Femur (tissue), 1 donor: ENCODE measurements around the gene KCNC1.

Experiments
- DNase-seq: peaks from one replicate; pipeline ENCODE4 v3.0.0-alpha.2; 2017

KCNC1 gene

DNA sequence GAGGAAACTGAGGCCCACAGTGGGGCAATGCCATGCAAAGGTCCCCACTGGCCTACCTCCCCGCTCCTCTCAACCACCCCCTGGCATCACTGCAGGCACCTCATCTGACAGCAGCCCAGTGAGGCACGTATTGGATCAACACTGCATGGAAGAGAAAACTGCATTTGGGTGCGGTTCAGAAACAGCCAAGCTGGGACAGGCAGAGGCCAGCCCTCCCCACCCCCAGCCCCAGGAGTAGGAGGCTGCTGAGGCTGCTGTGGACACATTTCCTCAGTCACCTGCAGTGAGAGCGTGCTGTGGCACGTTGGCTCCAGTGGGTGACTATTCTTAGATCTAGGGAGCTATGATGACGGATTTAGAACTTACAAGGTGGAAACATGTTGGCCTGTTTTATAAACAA, 63.7 kb downstream of the KCNC1 start:
- no peak for DNase-seq

DNA sequence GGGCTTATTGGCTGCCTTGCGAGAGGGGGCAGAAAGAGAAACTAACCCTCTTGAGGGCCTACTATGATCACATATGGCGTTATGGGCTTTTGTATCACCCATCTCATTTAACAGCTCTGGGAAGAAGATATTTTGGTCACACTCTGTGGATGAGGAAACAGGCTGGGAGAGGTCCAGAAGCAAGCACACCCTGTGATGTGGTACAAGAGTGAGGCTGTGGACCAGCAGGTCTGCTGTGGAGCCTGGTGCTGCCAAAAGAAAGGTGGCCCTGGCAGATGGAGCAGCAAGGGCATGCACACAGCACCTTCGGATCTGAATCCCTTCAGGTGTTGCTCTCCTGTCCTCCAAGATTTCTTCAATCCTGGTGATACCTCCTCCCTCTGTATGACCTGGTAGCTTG, 64.1 kb downstream of the KCNC1 start:
- no peak for DNase-seq

DNA sequence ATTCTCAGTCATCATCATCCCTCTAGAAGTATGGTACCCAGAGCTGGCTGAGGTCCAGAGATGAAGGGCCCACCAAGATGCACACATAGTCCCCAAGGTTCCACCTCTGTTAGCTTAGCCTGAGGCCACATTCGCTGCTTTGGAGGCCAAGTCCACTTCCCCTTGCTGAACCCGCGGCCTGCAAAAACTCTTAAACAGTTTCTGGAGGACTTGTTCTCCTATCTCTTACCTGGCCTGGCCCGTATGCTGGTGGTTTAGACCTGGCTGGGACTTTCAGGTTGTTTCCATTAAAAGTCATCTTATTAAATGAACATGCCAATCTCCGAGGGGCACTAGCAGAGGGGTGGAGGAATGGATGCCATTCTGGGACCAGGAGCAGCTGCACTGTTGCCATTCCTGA, 64.6 kb downstream of the KCNC1 start:
- no peak for DNase-seq

DNA sequence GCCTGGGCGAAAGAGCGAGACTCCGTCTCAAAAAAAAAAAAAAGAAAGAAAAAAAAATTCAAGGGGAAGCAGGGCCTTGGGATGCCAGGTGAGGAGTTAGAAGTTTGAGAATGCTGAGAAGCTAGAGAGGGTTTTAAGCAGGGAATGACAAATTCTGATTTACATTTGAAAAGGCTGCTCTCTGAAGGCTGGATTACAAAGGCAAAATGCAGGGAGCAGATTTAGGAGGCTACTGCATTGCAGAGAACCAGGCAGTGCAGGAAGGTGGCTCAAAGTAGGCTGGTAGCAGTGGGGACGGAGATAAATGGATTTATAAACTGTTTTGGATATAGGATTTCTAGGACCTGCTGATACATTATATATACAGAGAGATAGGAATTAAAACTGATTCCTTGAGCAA, 66.6 kb downstream of the KCNC1 start:
- DNase-seq: no peak

DNA sequence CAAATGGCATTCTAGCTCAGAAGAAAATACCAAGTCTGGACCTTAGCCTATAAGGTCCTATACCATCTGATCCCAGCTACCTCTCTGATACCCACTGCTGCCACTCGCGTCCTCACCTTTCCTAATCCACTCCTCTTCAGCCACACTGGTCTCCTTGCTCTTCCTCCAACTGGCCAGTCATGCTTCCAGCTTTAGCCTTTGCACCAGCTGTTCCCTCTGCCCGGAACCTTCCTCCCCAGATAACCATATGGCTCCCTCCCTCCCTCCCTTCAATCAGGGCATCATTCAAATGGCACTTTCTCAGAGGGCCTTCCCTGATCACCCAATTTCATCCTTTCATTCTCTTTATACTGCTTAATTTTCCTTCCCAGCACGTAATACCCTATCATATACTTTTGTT, 67.9 kb downstream of the KCNC1 start:
- DNase-seq: no peak

DNA sequence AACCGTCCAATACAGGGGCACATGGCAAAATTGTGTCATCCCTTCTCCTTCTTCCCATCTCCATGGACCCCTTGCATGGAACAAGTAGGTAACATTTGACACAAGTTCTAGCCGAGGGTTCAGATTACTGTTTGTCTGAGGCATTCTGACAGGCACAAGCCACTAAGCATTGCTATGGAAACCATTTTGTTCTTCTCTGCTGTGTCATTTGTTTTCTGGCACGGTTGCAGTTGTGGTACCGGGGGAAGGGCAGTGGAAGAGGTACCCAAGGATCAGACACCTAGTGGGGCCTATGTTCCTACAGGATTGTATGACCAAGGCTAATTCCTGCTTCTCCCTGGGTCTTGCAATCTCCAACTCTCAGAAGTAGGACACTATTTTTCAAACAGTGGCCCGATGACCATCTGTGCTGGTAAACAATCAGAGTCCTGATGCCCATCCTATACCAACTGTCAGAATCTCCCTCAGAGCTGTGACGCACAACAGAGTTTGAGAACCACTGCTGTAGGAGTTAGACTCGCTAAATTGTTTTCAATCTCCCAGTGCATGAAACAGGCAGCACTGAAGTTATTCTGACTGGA, 69.3 kb downstream of the KCNC1 start:
- no peak for DNase-seq

DNA sequence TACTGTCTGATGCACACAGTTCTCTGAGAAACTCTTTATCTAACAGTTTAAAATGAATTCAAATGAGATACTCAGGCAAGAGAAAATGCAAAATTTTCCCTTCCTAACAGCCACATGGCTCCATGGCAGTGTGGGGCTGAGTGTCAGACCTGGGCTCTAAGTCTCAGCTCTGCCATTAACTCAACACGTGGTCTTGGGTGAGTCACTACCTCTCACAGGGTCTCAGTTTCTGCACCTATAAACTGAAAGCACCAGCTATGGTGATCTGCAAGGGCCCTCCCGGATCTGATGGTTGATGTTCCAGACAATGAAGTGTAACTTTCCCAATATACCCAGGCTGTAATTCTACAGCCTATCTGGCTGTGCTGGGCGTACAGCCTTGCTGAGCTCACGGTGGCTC, 70.5 kb downstream of the KCNC1 start:
- no peak for DNase-seq

DNA sequence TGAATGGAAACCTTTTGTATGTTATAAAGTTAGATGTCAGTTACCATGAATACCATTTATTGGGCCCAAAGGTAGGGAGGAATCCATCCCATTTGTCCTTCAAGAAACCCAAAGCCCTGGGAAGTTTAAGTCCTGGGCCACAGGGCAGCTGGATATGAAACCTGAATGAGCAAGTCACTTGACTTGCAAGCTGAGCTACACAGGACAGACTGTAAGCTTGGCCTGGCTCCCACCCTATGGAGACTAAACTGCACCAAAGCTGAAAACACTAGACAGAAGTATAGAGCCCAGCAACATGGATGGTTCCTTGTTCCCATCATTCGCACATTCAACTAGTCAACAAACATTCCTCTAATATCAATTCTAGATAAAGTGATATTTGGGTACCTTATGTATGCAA, 71.3 kb downstream of the KCNC1 start:
- no peak for DNase-seq

DNA sequence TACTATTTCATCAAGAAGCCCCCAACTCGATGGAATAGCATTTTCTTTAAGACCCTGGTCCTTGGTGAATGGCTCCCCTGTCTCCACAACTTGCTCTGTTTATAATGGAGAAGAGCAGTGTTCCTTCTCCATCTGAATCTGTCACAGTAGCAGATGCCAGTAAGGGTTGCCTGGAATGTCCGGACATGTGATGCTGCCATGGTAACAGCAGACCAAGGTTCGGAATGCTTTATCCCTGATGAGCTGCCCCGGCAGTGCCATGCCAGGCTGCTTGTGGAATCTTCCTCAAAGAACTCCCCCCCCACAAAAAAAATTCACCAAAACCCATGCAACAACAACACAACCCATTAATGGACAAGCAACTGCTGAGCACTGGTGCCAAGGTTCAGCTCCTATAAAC, 72.5 kb downstream of the KCNC1 start:
- DNase-seq: no peak

DNA sequence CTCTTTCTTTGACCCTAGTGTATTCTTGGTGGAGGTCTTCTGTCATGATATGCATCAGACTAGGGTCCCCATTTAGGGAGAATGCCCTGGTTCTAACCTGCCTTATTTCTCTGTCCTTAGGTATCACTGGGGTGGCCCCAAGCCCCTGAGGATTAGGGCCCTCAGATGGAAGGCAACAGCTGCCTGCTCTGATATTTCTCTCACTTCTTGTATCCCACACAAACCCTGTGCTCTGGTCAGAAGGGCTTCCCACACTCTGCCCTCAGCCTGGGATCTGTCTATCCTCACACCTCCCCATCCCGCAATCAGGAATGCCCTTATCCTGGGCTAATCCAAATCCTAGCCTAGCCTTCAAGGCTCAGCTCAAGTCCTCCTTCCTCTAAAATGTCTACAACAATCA, 75.5 kb downstream of the KCNC1 start:
- DNase-seq: no peak

DNA sequence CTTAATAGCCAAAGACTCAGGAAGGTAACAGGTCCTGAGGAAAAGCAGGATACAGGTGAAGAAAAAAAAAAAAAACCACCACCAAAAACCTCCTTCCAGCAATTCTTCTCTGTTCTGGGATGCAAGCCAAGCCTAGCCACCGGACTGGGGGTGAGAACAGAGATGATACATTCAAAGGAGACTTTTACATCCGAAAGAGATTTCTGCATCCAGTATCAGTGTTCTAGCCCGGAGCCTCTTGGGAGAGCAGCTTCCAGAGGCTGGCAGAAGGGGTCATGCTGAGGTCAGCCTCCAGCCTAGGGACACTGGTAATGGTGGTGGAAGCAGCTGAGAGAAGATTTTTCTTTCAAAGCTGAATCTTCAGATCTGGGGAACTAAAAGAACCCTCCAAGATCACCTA, 76.2 kb downstream of the KCNC1 start:
- DNase-seq: no peak

DNA sequence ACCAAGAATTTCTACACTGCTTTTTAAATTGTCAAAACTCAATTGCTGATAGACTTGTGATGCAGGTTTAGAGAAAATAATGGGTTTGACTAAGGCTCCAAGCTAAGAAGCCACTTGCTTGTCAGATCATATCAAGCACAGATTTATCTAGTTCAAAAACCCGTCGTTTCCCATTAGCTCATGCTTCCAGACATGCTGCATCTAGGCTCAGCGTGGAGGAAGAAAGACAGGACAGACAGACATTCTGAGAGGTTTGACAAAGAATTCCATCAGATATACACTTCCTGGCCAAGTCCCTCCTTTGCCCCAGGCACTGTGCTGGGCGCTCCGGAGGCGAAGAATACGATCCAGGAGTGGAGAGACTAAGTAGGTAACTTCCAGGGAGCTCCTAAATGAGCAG, 76.8 kb downstream of the KCNC1 start:
- DNase-seq: no peak

DNA sequence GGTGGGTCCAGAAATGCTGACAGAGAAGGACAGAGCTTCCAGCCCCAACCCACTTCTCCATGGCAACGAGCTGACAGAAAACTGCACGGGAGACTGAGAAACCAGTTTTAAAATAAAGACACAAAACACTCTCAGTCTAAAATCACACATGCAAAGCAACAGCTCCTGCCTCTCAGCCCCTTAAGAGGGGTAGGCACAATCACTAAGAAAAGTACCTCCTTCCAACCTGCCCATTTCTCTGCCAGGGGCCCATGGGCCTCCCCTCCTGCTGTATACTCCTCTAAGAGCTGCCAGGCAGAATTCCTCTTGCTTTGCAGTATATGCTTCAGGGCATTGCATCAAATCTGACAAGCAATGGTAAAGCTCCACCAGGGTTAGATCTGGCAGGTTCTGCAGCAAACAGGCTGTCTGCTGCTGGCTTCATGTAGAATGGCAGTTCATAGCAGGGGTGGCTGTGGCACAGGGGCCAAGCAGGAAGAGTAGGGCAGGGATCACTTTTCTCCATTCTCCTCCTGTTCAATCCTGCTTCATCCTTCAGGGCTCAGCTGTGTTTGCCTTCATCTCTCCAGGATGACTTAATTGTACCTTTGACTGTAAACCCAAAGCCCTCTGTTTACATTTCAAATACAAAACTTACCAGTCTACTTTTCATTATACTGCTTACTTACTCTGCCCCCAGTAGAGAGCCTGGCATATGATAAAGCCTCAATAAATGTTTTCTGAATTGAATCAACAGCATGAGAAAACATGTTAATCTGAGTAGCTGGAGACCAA, 77.7 kb downstream of the KCNC1 start:
- peak; percentile 50 for DNase-seq

DNA sequence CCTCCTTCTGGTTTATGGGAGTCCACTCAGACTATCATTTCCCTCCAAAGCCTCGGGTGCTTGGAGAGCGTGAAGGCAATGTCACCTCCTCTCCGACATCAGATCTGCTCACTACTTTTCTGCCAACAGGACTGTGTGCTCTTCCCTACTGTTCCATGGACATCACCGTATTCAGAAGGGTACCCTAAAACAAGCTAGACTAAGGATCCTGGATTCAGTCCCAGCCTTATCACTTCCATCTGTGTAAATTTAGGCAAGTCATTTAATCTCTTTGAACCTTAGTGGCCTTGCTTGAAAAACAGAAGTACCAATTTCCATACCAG, 78.2 kb downstream of the KCNC1 start:
- no peak for DNase-seq

DNA sequence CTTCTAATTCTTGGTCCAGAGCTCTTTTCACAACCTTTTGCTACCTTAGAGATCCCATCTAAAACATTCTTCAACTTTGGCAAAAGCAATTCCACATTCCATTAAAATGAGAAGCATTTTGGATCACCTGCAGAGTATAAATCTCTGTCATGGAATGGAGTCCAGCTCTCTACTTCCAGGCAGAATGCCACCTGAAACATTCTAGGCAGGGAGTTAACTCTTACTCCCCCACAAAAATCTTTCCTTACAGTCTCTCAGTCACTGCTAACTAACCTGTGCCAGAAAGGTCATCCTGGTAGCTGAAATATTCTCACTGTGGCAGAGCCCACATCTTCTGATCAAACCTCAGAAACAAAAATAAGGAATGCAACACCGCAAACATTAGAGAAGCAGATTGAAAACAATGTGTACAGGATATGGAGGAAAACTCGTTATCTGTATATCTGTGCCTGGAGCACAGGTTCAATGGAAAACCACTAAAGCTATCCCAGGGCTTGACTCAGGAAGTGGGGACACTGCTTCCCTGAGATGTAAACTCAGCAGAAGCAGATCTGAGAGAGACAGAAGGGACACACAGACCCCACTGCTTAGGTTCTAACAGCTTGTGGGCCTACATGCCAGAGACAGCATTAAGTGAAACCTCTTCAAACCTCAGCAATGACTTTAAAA, 78.9 kb downstream of the KCNC1 start:
- no peak for DNase-seq

DNA sequence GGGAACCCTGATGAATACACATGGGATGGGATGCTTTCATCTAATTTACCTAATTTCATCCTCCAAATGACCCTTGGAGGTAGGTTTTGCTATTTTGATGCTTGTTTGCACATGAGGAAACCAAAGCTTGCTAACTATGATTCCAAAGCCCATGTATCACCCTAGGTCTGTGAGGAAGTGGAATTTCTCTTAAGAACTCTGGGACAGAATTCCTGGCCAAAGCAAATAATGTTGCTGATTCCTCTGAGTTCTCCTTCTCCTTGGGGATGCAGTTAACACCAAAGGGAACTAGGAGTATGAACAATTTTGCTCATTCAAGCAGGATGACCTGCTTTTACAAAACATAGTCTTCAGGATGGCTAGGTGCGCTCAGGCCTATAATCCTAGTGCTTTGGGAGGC, 80.0 kb downstream of the KCNC1 start:
- no peak for DNase-seq

DNA sequence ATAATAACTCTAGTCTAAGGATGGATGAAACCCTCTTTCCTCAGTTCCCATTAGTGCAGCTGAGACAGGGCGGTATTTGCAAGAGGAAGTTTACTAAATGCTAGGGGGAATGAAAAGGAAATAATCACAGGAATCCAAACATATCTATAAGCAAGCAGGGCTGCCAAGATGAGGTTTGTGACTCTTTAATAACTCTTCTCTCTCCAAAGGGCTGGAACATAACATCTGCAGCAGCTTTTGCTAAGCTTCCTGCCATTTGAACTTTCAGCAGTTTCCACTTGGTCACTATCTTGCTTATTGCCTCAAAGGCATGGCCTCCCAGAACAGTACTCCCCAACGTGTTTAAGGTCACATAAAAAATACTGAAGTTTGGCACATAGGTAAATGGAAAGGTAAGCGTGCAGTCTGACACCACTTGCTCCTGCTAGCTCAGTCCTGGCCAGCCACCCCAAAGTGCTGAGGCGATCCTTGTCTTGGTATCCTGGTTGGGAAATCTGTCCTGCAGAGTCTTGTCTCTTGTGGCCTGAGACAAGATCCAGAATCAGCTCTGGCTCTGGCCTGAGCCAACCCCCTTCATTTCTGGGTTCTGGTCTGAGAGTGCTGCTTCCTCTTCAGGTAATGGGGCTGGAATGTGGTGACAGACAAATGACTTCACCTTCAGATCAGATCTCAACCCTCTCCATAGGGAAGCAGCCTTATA, 81.8 kb downstream of the KCNC1 start:
- peak; percentile 36 for DNase-seq

DNA sequence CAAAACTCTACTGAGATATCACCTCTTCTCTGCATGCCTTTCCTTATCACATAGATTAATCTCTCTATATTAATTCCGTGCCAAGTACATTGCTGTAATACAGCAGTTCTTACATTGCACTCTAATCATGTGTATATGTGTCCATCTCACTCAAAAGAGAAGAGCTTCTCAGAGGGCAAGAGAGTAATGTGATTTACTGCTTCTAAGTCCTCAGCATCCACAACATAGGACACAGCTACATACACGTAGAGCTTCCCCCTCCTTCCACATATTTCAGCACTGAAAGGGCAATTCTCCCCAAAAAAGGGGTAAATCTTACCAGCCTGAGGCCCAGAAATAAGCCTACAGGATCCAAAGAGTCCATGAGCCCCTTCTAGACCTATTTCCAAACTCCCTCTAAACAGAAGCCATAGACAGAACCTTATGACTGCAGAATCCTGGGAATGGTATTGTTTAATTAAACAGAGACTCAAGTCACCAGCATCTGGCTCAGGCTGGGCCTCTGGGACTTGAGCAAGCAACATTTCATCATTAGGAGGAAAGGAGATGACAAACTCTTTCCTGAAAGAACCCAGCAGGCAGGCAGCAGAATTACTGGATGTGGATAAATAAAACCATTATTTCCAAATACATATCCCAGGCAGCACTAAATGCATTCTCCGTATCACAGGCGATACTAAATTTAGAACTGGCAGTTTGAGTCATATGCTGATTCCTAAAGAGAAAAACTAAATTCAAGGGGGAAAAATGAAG, 87.2 kb downstream of the KCNC1 start:
- DNase-seq: peak; percentile 34

DNA sequence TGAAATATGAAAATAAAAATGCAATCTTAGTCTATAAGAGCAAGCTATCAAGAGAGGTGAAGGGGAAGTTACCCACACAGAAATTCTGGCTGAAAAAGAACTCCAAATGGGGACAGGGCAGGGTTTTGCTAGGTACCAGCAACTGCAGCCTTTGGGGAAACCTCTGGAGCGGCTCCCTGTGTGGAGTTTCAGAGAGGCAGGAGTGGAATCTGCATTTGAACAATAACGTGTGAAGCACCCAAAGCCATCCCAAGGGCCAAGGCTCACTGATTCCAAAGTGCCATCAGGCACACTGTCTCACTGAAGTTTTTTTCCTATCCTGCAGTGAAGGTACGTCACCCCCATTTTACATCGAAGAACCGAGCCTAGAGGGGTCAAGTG, 87.8 kb downstream of the KCNC1 start:
- DNase-seq: no peak

DNA sequence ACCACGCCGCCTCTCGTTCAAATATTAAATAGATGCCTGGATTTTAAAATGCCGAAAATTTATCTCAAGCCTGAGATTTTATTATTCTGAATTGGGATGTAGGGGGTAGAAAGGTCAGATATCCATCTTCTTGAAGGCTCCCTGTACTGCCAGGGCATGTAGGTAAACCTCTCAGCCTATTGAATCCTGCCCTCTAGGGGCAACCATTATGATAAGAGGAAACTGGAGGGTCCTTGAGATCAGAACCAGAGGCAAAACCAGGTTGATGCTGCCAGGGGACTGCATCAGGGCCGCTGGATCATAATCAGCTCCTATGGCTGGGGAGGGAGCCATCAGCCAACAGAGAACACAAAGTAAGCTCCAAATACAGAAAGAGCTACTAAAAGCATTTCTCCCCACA, 92.4 kb downstream of the KCNC1 start:
- DNase-seq: no peak

DNA sequence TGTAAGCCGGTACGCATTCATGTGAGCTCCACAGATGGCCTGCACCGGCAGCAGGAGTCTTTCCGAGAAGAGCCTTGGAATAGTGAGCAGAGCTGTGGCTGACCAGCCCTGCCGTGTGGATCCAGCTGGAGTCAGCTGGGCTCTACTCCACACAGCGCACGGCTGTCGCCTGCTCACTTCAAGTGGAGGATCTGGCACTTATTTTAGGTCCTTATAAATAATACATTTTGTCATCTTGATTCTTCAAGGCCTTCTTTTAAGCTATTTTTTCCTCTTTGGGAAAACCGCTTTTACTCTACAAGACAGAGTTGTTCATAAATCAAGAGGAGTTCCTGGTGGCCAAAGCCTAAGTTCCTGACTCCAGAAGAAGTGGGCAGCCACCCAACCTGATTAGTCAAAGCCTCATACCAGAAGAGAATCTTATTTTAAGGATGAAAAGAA, 93.8 kb downstream of the KCNC1 start:
- DNase-seq: peak; percentile 83

DNA sequence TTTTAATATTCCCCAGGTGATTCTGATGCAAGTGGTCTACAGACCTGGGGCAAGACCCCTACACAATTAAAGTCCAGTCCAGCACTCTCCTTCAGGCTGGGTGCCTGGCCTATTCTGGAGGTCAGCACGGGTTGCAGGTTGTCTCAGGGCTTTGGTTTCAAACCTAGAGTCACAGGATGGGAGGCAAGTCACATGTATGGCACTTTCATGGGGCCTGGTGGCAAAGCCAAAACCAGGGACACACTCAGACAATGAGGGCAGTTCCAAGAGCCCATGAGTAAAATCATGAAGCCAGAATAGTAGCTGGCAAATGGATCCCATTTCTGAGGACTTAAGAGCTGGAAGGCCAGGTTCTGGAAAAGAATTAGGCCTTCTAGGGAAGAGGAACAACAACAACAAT, 96.6 kb downstream of the KCNC1 start:
- DNase-seq: no peak

DNA sequence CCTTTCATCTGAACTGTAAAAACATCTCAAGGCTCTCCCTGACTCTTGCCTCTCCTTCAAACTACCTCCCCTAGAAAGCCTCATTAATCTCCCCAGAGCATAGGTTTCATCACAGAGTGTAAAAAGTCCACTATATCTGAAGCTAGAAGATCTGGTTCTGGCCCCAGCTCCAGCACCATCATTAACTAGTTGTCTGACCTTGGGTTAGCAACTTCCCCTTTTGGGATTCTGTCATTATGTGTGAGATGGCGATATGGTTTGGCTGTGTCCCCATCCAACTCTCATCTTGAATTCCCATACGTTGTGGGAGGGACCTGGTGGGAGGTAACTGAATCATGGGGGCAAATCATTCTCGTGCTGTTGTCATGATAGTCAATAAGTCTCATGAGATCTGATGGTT, 97.3 kb downstream of the KCNC1 start:
- DNase-seq: no peak
